Tibial nerve (tissue), 4 donors: ENCODE results near the gene FCHSD2.

Experiments used
- EP300 ChIP-seq, 2 donors: sonication (generic); formaldehyde crosslinking; IDR thresholded peaks; one replicate each; pipeline ENCODE4 v1.6.1; 2017; ENCODE audit warnings: antibody characterized with exemption in 2 of 2, mild to moderate bottlenecking in 1 of 2
- POLR2A ChIP-seq, 2 donors: fragments of 450-650 bp; IDR thresholded peaks; one replicate each; pipeline ENCODE4 v1.6.1; 2017; ENCODE audit warnings: antibody characterized with exemption in 2 of 2, mild to moderate bottlenecking in 2 of 2, moderate library complexity in 2 of 2
- TF ChIP-seq, protein P1 (sequence below), 5 experiments: fragments of 200-600 bp in 3 of 5; fragments of 450-650 bp in 2 of 5; sonication (generic) in 3 of 5; IDR thresholded peaks; one replicate each; pipeline ENCODE4 v1.5.1; 2016 to 2019; ENCODE audit warnings: antibody characterized with exemption in 5 of 5, mild to moderate bottlenecking in 3 of 5, moderate library complexity in 2 of 5

DNA sequence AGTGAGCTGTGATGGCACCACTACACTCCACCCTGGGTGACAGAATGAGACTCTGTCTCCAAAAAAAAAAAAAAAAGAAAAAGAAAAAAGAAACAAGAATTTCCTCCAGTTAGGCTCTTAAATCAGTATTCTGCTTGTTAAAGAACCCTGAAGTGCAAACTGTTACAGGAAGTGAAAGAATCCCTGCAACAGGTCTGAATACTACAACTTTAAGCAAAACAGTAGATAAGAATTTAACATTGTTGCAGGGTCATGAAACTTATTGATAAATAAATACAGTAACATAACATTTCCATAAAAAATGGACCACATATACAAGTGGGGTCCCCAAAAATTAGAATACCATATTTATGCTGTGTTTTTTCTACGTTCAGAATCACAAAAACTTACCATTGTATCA, 35.8 kb downstream of the FCHSD2 start:
- TF ChIP-seq, protein P1, sequence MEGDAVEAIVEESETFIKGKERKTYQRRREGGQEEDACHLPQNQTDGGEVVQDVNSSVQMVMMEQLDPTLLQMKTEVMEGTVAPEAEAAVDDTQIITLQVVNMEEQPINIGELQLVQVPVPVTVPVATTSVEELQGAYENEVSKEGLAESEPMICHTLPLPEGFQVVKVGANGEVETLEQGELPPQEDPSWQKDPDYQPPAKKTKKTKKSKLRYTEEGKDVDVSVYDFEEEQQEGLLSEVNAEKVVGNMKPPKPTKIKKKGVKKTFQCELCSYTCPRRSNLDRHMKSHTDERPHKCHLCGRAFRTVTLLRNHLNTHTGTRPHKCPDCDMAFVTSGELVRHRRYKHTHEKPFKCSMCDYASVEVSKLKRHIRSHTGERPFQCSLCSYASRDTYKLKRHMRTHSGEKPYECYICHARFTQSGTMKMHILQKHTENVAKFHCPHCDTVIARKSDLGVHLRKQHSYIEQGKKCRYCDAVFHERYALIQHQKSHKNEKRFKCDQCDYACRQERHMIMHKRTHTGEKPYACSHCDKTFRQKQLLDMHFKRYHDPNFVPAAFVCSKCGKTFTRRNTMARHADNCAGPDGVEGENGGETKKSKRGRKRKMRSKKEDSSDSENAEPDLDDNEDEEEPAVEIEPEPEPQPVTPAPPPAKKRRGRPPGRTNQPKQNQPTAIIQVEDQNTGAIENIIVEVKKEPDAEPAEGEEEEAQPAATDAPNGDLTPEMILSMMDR (IDR thresholded peaks at IDR 0.05) = no peak
- TF ChIP-seq POLR2A (IDR thresholded peaks at IDR 0.05) (no peak), EP300 (IDR thresholded peaks at IDR 0.05) (no peak)
